Loucy (cell line): ENCODE data around the gene NNAT.
A peak's percentile ranks its signal among the peaks of the same experiment; 100 is the strongest.

Experiments
- H2AFZ ChIP-seq: fragments of 200-600 bp; sonication (generic); 2 replicates; pipeline ENCODE4 v1.6.0; 2016; ENCODE audit warnings: antibody characterized with exemption, mild to moderate bottlenecking, low read length, moderate library complexity
- H3F3A ChIP-seq: fragments of 200-600 bp; 2 replicates; pipeline ENCODE4 v1.6.0; 2016; ENCODE audit warnings: antibody characterized with exemption, low read depth, mild to moderate bottlenecking
- H3K27me3 ChIP-seq: fragments of 200-600 bp; sonication (generic); 2 replicates; pipeline ENCODE4 v1.6.1; 2014; ENCODE audit warnings: low read length, mild to moderate bottlenecking; ENCODE audit not compliant: insufficient read depth, poor library complexity, severe bottlenecking
- H3K36me3 ChIP-seq: fragments of 200-600 bp; sonication (generic); 2 replicates; pipeline ENCODE4 v1.6.1; 2016; ENCODE audit warnings: low read length; ENCODE audit not compliant: insufficient read depth
- H3K4me1 ChIP-seq: fragments of 200-600 bp; sonication (generic); 2 replicates; pipeline ENCODE4 v1.5.1; 2014; ENCODE audit warnings: low read length, mild to moderate bottlenecking; ENCODE audit not compliant: insufficient read depth, poor library complexity, severe bottlenecking
- H3K4me2 ChIP-seq: fragments of 200-600 bp; sonication (generic); 2 replicates; pipeline ENCODE4 v1.6.0; 2014; ENCODE audit warnings: antibody characterized with exemption, low read length, low read depth, mild to moderate bottlenecking; ENCODE audit not compliant: poor library complexity, severe bottlenecking
- H3K4me3 ChIP-seq: fragments of 200-600 bp; sonication (generic); 2 replicates; pipeline ENCODE4 v1.5.1; 2014; ENCODE audit warnings: low read length, mild to moderate bottlenecking, mixed read lengths; ENCODE audit not compliant: poor library complexity, severe bottlenecking
- H3K79me2 ChIP-seq: fragments of 200-600 bp; sonication (generic); 2 replicates; pipeline ENCODE4 v1.6.1; 2014; ENCODE audit warnings: low read length; ENCODE audit not compliant: insufficient read depth
- H3K9ac ChIP-seq: fragments of 200-600 bp; sonication (generic); 2 replicates; pipeline ENCODE4 v1.6.0; 2014; ENCODE audit warnings: mild to moderate bottlenecking, low read depth, low read length, moderate library complexity; ENCODE audit not compliant: poor library complexity, severe bottlenecking
- H3K9me2 ChIP-seq: fragments of 200-600 bp; sonication (generic); replicated peaks from 2 replicates; pipeline ENCODE4 v1.6.1; 2016; ENCODE audit warnings: low read depth, low read length, mixed read lengths
- H3K9me3 ChIP-seq: fragments of 200-600 bp; sonication (generic); 2 replicates; pipeline ENCODE4 v1.6.1; 2014; ENCODE audit warnings: mild to moderate bottlenecking, antibody characterized with exemption, low read length, low read depth; ENCODE audit not compliant: insufficient read depth
- H4K20me1 ChIP-seq: fragments of 200-600 bp; sonication (generic); 2 replicates; pipeline ENCODE4 v1.6.0; 2014; ENCODE audit warnings: antibody characterized with exemption, low read length, mild to moderate bottlenecking; ENCODE audit not compliant: insufficient read depth, poor library complexity, severe bottlenecking
- EZH2phosphoT487 ChIP-seq: fragments of 200-600 bp; IDR thresholded peaks from 2 replicates; pipeline ENCODE4 v1.6.1; 2018; ENCODE audit warnings: antibody characterized with exemption, mild to moderate bottlenecking, moderate library complexity, borderline replicate concordance
- TF ChIP-seq, protein P1 (sequence below): fragments of 200-600 bp; sonication (generic); conservative IDR thresholded peaks from 2 replicates; pipeline ENCODE4 v1.5.1; 2014; ENCODE audit warnings: mild to moderate bottlenecking, antibody characterized with exemption, low read length

NNAT gene

GRCh38 chr20:37565134-37565811 lies 44.2 kb downstream of the NNAT start:
- Histone ChIP-seq H3K9me3 (no peaks in the 10 kb centered on the region), H3K4me2 (no peak overlapping the region), H3K9me2 (no peaks in the 10 kb centered on the region), H3K9ac (no peak overlapping the region), H3K4me1 (peaks cover 12% of the 10 kb centered on the region), H3K36me3 (no peaks in the 10 kb centered on the region), H3F3A (no peaks in the 10 kb centered on the region), H4K20me1 (no peaks in the 10 kb centered on the region), H2AFZ (no peak overlapping the region), H3K27me3 (no peaks in the 10 kb centered on the region), H3K4me3 (no peak overlapping the region), H3K79me2 (no peaks in the 10 kb centered on the region)
- no peak for TF ChIP-seq EZH2phosphoT487
- TF ChIP-seq, protein P1, sequence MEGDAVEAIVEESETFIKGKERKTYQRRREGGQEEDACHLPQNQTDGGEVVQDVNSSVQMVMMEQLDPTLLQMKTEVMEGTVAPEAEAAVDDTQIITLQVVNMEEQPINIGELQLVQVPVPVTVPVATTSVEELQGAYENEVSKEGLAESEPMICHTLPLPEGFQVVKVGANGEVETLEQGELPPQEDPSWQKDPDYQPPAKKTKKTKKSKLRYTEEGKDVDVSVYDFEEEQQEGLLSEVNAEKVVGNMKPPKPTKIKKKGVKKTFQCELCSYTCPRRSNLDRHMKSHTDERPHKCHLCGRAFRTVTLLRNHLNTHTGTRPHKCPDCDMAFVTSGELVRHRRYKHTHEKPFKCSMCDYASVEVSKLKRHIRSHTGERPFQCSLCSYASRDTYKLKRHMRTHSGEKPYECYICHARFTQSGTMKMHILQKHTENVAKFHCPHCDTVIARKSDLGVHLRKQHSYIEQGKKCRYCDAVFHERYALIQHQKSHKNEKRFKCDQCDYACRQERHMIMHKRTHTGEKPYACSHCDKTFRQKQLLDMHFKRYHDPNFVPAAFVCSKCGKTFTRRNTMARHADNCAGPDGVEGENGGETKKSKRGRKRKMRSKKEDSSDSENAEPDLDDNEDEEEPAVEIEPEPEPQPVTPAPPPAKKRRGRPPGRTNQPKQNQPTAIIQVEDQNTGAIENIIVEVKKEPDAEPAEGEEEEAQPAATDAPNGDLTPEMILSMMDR, result no peak

- H3F3A ChIP-seq, result no peaks in the 10 kb centered on the region
- peak overlapping the region; percentile 59 for H3K4me3 ChIP-seq
- H3K79me2 ChIP-seq, result no peaks in the 10 kb centered on the region
- no peak for TF ChIP-seq EZH2phosphoT487
- TF ChIP-seq, protein P1, result no peak
- H3K9me3 ChIP-seq, result no peaks in the 10 kb centered on the region
- peak overlapping the region; percentile 83 for H2AFZ ChIP-seq
- H3K9ac ChIP-seq, result no peak overlapping the region
- no peaks in the 10 kb centered on the region for H3K9me2 ChIP-seq
- H3K27me3 ChIP-seq, result no peaks in the 10 kb centered on the region
- H4K20me1 ChIP-seq, result no peaks in the 10 kb centered on the region
- peak overlapping the region; percentile 79 for H3K4me2 ChIP-seq
- H3K36me3 ChIP-seq, result no peaks in the 10 kb centered on the region
- peaks cover 12% of the 10 kb centered on the region for H3K4me1 ChIP-seq
Observed at GRCh38 chr20:37566590-37567330, 45.7 kb downstream of the NNAT start.

DNA sequence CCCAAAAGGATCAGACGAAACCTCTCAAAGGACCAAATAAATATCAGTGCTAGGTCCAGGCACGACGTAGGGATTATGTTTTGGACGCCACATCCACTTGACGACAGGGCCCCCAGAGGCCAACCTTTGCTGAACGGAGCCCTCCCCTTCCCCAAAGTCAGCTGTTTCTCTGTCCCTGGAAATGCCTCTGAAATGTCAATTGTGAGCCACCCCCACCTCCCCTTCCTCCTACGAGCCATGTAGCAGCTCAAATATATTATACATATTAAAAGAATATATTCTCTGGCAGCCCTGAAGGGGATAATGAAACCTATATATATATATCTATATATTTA lies 46.2 kb downstream of the NNAT start:
- Histone ChIP-seq H3K9ac (no peak overlapping the region), H3K9me3 (no peaks in the 10 kb centered on the region), H3K27me3 (no peaks in the 10 kb centered on the region), H3K4me3 (peak overlapping the region; percentile 59), H3F3A (no peaks in the 10 kb centered on the region), H4K20me1 (no peaks in the 10 kb centered on the region), H2AFZ (peak overlapping the region; percentile 83), H3K36me3 (no peaks in the 10 kb centered on the region), H3K79me2 (no peaks in the 10 kb centered on the region), H3K9me2 (no peaks in the 10 kb centered on the region), H3K4me1 (peaks cover 12% of the 10 kb centered on the region), H3K4me2 (peak overlapping the region; percentile 79)
- TF ChIP-seq, protein P1, result no peak
- no peak for TF ChIP-seq EZH2phosphoT487
